T-helper 2 cell treated with Interferon-gamma antibody and Interleukin-4, amounts not matched to agents 100 ng/mL and 5 ng/mL, for 36 hours (primary cell): ENCODE results near the gene ICAM1. TPM values are rescaled to one million over a fixed set of nuclear protein-coding genes. Genes with fewer than 3 reads are reported as not detected.
"Not testable (repeated sequence)": the region's sequence is repeated elsewhere in the genome, so short reads cannot be mapped to it uniquely, and the experiment has no call there.

Experiments
- intact Hi-C: fragments of 100-400 bp; cut with micrococcal nuclease; formaldehyde crosslinking; loops from one replicate; pipeline ENCODE4 v1.15.1; 2023
- total RNA-seq: library from RNA; stranded (reverse); gene quantifications from 2 replicates; pipeline ENCODE4 v1.2.3, GENCODE V29; 2022

ICAM1 gene, protein sequence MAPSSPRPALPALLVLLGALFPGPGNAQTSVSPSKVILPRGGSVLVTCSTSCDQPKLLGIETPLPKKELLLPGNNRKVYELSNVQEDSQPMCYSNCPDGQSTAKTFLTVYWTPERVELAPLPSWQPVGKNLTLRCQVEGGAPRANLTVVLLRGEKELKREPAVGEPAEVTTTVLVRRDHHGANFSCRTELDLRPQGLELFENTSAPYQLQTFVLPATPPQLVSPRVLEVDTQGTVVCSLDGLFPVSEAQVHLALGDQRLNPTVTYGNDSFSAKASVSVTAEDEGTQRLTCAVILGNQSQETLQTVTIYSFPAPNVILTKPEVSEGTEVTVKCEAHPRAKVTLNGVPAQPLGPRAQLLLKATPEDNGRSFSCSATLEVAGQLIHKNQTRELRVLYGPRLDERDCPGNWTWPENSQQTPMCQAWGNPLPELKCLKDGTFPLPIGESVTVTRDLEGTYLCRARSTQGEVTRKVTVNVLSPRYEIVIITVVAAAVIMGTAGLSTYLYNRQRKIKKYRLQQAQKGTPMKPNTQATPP
- total RNA-seq = 19.4 and 21.7 TPM in 2 replicates

DNA sequence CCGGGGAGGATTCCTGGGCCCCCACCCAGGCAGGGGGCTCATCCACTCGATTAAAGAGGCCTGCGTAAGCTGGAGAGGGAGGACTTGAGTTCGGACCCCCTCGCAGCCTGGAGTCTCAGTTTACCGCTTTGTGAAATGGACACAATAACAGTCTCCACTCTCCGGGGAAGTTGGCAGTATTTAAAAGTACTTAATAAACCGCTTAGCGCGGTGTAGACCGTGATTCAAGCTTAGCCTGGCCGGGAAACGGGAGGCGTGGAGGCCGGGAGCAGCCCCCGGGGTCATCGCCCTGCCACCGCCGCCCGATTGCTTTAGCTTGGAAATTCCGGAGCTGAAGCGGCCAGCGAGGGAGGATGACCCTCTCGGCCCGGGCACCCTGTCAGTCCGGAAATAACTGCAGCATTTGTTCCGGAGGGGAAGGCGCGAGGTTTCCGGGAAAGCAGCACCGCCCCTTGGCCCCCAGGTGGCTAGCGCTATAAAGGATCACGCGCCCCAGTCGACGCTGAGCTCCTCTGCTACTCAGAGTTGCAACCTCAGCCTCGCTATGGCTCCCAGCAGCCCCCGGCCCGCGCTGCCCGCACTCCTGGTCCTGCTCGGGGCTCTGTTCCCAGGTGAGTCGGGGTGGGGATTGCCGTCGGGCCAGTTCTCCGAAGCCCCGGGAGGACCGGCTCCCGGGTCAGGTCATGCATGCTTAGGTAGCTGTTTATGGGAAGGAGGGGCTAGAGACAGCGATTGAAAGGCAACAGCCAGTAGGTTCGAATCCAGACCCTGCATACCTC, at the start of gene ICAM1:
Gene ICAM1 (plus strand): TSS at position 505 of the 779 bp plus-strand sequence. CDS start 40 bp downstream, at position 545.
- intact Hi-C loops = loop anchor here (1.0 to 2.0 kb wide), 2 partner anchors 15 to 110 kb away; partner anchors contain the start of genes ICAM4 and TYK2

DNA sequence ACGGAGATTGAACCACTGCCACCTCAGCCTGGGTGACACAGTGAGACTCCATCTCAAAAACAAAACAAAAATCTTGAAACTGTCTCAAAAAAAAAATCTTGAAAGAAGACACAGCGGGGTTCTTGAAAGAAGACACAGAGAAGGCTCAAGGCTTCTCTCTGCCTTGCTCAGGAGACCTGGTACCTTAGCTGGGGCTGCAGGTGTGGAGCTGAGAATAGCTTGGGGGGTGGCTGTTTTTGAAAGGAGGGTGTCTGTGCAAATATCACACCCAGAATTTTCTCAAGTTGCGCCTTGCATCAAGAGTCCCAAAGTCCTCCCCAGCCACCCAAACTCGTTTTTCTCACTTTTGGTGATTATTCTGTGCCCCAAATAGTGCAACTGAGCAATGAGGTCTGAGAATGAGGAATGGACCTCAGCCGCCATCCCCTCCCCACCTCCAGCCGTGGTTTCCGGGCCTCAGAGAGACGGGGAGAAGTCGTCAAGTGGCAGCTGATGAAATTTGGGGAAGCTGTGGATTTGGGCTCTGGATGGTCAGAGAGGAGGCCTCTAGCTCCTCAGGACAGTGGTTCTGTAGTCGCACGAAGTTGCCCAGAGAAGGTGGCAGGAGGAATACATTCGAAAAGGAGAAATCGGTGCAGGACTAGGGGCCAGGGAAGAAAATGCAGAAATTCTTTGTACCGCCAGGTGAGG, 48.6 kb upstream of the ICAM1 start:
- intact Hi-C loops = no loop called here

DNA sequence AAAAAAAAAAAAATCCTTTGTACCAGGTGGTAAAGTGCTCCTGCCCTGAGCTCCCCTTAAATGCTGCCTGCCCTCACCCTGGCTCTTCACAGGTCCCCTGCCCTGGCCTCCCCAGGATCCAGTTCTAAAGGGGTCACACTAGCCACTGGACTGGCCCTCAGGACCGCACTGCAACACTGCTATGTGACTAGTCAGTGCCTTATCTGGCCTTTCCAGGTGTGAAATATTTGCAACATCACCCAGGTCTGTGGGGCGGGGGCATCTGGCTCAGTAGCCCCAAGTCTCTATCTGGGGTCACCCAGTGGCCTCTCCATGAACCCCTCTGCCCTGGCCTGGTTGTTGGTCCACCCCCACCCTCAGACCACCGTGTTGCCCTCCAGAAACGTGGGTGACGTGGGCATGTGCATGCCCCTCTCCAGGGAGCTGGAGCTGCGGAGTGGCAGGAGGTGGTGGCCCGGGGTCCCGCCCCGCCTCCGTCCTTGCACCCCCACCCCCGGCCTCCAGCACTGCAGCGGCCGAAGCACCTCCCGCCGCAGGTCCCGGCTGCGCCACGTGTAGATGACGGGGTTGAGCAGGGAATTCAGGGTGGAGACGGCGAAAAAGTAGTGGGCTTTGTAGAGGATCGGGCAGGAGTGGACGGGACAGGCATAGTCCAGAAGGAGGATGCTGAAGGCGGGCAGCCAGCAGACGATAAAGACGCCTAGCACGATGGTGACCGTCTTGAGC, 47.3 kb upstream of the ICAM1 start:
- intact Hi-C loops = no loop called here

DNA sequence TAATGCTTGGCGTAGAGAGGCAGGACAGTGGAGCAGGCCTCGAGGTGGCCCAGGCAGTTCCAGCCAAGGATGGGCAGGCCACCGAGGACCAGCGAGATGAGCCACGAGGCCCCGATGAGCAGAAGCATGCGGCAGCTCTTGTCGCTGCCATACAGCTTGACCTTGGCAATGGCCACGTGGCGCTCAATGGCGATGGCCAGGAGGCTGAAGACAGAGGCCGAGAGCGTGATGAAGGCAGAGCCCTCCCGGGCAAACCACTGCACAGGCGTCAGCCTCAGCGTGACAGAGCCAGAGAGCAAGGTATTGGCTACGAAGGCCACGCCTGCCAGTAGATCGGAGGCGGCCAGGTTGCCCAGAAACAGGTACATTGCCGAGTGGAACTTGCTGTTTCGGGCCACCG, 46.6 kb upstream of the ICAM1 start:
- intact Hi-C loops = no loop called here

DNA sequence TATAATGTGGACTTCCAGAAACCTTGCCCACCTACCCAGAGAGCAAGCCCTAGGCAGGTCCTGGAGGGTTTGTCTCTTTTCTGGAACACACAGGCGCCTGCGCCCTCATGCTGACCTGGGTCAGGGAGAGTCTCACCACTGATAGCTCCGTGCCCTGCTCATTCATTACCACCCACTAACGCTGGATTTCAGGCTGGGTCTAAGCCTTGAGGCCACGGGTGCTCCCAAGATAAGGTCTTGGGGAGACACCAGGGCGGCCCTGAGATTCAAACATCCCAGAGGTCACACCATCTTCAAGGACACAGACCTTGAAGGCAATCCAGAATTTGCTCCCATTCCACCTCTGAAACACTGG, 44.9 kb upstream of the ICAM1 start:
- intact Hi-C loops = no loop called here

DNA sequence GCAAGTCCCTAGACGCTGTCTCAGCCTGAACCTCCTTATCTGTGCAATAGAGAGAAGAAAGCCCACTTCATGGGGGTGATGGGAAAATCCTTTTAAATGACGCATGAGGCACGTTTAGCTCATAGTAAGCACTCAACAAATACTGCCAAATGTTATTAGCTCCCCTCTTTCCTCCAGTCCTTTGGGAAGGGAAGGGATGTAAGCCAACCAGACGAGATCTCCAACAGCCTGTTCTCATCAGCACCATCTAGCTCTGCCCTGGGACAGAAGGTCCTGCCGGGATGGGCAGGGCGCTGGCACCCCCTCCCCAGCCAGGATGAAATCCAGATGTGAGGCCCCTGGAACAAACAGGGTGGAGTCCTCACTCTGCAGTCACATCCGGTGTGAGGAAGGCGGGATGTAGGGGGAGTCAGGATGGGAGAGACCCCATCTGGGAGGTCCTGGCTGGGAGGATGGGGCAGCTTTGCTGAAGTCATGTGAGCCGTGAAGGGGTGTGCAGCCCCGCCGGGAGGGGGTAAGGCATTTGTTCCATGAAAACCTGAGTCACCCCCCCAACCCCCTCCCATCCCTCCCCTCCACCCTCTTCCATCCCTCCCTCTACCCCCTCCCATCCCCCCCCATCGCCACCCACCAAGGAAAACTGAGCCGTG, 44.4 kb upstream of the ICAM1 start:
- intact Hi-C loops = no loop called here

DNA sequence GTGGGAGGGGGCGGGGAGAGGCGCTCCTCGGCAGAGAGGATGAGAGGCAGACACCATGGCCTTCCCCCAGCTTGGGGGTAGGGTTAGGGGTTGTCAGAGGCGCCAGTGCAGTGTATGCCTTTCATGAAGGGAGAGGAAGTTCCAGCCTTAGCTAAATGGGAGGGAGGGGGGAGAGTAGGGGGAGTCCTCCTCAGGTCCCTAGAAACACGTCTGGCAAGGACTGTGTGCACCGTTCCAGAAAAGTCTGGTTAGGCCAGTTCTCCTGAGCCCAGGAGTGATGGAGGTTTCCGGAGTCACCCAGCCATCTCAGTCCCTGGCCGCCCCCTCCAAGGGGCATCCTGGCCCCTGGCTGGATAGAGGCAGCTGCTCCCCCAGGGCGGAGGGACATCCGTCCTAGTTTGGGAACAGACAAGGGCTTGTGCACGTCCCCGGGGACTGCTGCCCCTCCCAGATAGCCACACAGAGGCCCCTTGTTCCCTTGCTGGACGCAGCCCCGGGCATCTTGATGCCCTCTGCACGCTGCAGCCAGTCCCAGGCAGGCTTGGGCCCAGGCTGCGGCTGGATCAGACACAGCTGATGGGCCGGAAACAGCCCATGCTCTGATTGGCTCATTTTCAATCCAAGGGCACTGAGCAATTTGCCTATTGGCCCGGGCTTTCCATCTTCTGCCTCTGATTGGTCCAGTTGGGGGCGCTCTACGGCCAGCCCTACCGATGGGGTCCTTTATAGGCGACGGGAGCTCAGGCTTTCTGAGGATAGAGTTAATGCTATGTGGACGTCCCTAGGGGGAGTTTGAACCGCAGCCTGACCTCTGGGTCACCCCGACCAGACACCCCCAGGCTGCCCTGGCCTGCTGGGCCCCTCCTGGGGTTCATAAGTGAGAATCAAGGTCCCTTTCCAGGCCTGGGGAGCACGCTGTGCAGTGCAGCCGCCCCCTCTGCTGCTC, 43.6 kb upstream of the ICAM1 start:
- intact Hi-C loops = no loop called here

DNA sequence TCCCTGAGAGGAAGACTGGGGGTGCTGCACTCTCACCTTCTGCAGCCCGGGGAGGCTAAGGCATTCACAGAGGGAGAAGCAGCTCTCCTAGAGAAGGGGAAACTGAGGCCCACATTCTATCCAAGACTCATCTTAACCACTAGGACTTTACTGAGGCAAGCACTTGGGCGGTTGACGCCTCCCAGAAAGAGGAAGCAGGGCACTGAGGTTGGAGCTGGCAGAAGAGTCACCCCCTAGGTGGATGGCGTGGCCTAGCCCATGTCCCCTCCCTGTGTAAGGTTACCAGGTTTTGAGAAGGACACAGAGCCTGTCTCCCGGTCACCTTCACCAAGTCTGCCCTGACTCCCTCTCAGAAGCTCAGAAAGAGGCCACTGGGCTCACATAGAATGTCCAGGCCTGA, 42.5 kb upstream of the ICAM1 start:
- intact Hi-C loops = no loop called here

DNA sequence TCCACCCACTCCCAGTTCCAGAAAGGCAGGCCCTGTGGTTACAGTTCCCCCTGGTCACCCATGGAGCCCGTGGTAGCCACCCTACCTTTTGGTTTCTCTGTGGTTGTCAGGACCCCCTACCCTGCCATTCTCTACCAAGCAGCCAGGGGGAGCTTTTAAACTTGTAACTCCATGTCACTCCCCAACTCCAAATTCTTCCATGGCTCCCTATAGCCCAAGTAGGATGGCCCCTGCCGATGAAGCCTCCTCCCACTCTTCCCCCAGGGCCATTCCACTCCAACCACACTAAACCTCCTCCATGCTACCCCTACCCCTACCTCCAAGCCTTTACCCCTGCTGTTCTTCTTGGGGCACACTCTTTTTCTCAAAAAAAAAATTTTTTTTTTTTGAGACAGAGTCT, 42.0 kb upstream of the ICAM1 start:
- intact Hi-C loops = loop anchor here (1.0 kb wide), 1 partner anchor 21 kb away; no protein-coding TSS in a partner anchor

DNA sequence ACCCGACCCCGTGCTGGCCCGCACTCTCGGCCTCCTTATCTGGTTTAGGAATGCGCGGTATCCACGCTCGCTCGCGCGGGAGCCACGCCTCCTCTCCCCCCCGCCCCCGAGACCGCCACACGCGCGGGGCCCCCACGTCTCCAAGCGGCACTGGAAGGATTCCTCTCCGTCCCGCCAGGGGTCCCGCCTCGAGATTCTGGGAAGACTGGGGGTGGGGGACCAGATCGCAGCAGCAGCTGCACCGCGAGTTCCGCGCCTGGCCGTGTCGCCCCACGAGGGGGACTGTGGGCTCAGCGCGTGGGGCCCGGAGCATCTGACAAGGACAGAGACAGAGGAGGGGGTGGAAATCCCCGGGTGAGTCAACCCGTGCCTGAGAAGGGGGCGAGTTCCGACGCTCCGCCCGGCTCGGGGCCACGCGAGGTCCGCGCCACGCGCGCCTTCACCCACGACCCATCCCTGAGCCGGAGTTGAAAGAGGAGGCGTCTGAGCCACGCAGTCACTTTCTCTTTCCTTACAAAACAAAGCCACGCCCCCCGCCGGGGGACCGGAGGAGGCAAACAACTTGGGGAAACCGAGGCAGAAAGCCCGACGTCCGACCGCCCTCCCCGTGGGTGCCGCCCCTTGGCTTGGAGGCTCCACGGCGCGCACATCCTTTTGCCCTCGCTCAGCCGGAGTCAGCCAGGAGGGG, 40.6 kb upstream of the ICAM1 start:
- intact Hi-C loops = loop anchor here (2.0 kb wide), 1 partner anchor 36 kb away; the partner anchor contains the start of gene DNMT1

DNA sequence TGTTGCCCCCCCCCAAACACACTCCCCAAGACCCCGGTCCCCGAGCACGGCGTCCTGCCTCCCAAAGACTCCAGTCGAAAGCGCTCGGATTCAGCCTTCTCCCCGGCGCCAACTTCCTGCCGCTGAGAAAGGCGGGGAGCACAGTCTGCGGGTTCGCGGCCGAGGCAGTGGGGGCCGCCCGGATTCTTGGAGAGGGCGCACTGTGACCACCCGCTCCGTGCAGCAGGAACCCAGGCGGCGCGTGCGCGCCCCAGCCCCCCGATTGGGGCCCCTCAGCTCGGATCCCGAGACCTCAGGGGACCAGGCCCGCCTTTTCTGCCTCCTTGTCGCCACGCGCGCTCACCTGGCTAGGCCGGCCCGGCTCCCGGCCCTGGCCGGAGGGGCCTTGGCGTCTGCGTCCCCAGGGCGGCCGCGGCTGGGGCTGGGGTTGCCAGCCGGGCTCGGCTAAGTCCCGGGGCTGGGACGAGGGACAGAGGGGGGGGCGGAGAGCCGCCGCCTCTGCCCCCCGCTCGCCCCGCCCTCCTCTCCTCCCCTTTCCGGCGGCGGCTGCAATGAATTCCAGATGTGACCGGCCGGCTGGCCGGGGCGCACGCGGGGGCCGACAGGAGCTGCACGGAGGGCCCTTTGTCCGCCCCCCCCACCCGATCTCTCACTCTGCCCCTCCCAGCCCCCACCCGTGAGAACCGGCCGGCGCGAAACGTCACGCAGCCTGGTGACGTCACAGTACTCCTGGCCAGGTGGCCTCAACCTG, 39.9 kb upstream of the ICAM1 start, which contains the start of gene S1PR2:
Gene S1PR2 (minus strand): TSS at position 471 of the 751 bp plus-strand sequence. CDS start 6,426 bp downstream, outside the sequence.
- intact Hi-C loops = loop anchor here (2.0 kb wide), 1 partner anchor 36 kb away; the partner anchor contains the start of gene DNMT1

DNA sequence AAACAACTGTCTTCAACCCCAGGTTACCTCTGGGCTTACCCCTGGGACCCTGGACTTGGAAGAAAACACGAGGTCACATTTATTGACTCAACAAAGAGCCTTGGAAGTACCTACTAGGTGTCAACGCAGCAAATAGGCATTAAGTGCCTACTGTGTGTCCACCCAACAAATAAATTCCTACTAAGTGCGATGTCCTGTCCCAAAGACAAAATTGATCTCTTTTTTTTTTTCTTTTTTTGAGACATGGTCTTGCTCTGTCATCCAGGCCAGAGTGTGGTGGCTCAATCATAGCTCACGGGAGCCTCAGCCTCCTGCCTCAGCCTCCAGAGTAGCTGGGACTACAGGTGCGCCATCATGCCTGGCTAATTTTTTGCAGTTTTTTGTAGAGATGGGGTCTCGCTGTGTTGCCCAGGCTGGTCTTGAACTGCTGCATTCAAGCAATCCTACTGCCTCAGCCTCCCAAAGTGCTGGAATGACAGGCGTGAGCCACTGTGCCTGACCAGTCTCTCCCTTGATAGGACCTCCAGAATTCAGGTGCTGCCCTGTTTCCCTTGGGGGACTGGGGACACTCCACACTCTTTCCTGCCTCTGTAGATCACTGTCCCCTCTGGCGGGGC, 39.2 kb upstream of the ICAM1 start:
- intact Hi-C loops = loop anchor here (2.0 kb wide), 1 partner anchor 37 kb away; the partner anchor contains the start of gene DNMT1

DNA sequence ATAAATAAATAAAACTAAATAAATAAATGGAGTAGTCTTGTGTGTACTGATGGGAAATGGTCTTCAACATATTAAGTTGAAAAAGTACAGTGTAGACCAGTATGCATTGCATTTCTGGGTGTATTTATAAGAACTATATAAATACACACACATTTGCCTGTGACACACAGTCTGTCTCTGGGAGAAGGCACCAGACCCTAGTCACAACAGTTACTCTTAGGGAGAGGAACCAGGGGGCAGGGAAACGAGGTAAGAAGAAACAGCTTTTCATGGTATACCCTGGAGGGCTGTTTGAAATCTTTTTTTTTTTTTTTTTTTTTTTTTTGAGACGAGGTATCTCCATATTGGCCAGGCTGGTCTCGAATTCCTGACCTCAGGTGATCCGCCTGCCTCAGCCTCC, 37.0 kb upstream of the ICAM1 start:
- intact Hi-C loops = no loop called here

DNA sequence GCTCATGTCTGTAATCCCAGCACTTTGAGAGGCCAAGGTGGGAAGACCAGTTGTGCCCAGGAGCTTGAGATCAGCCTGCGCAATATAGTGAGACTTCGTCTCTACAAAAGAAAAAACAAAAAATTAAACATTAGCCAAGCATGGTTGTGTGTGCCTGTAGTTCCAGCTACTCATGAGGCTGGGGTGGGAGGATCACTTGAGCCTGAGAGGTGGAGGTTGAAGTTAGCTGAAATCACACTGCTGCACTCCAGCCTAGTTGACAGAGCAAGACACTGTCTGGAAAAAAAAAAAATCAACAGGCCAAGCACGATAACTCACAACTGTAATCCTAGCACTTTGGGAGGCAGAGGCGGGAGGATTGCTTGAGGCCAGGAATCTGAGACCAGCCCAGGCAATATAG, 35.9 kb upstream of the ICAM1 start:
- intact Hi-C loops = no loop called here

DNA sequence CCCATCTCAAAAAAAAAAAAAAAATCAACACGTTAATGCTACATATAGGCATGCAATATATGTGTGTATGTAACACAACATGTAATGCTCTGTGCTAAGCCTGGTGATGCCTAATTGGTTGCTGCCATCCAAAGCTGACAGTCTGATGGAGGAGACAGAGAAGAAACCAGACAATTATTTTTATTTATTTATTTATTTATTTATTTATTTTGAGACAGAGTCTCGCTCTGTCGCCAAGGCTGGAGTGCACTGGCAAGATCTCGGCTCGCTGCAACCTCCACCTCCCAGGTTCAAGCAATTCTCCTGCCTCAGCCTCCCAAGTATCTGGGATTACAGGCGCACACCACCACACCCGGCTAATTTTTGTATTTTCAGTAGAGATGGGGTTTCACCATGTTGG, 35.5 kb upstream of the ICAM1 start:
- intact Hi-C loops = not testable (repeated sequence)

DNA sequence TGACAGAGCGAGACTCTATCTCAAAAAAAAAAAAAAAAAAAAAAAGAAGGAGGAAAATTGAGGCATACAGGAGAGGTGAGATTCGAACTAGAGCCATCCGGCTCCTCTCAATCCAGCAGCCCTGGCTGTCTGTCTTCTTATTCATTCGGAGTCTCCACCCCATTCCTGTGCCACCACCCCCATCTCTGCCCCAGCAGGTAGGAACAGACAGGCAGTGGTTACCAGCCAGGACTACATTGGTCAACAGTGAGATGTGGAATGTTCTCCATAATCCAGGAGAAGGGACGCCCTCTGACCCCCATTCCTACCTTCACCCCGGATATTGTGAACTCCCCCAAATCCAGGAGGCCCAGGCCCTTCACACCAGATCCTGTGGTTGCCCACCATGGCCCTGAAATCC, 33.2 kb upstream of the ICAM1 start:
- intact Hi-C loops = loop anchor here (2.0 kb wide), 1 partner anchor 13 kb away; no protein-coding TSS in a partner anchor

DNA sequence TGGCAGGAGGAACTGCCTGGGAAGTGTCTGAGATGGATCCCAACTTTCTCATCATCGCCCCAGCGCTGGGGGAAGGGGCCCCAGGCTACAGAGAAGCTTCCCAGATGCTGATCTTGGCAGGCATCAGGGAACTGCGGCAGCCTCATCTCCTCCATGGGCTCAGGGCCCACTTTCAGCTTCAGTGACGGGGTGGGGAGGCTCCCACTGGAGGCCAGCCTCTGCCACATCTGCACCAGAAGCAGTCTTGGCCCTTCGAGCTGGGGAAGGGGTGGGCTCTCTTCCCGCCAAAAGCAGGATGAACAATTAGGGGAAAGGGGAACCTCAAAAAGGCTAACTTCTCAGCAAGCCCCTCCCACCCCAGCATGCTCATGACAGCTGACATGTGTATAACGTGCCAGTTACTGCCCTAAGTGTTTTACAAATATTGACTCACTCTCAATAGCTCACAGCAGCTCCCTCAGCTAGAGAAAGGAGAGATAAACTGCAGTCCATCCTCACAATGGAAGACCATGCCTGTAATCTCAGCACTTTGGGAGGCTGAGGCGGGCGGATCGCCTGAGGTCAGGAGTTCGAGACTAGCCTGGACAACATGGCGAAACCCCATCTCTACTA, 32.6 kb upstream of the ICAM1 start:
- intact Hi-C loops = no loop called here
